HepG2 (cell line): ENCODE results near the gene ERICH3.

ENCODE experiments used
- BRCA1 ChIP-seq: sonication (generic); formaldehyde crosslinking; IDR thresholded peaks from 2 replicates; pipeline ENCODE4 v1.4.0; 2020; ENCODE audit warnings: missing genetic modification reagents
- CENPT ChIP-seq: sonication (generic); formaldehyde crosslinking; IDR thresholded peaks from 2 replicates; pipeline ENCODE4 v1.8.0; 2022; ENCODE audit warnings: low read depth, mild to moderate bottlenecking, moderate library complexity, missing genetic modification reagents
- FOXJ3 ChIP-seq: sonication (generic); formaldehyde crosslinking; IDR thresholded peaks from 2 replicates; pipeline ENCODE4 v1.4.0; 2020; ENCODE audit warnings: missing genetic modification reagents, mild to moderate bottlenecking, borderline replicate concordance
- POGZ ChIP-seq: sonication (generic); formaldehyde crosslinking; IDR thresholded peaks from 2 replicates; pipeline ENCODE4 v1.4.0; 2020; ENCODE audit warnings: mild to moderate bottlenecking, missing genetic modification reagents
- POLR2A ChIP-seq, 2 experiments: IDR thresholded peaks; 2 replicates each; pipeline ENCODE4 v1.6.1; 2011; ENCODE audit warnings: low read depth in 2 of 2, low read length in 2 of 2, mild to moderate bottlenecking in 1 of 2, moderate library complexity in 1 of 2; ENCODE audit not compliant: insufficient read depth in 1 of 2
- RAD21 ChIP-seq: fragments of 450-650 bp; formaldehyde crosslinking; IDR thresholded peaks from 2 replicates; pipeline ENCODE4 v1.5.0; 2020; ENCODE audit warnings: mild to moderate bottlenecking
- TAF15 ChIP-seq: fragments of 200-400 bp; formaldehyde crosslinking; IDR thresholded peaks from one replicate; pipeline ENCODE4 v1.6.1; 2018; ENCODE audit warnings: mild to moderate bottlenecking, low read depth, low read length; ENCODE audit not compliant: poor library complexity, severe bottlenecking
- ZNF232 ChIP-seq: sonication (generic); formaldehyde crosslinking; IDR thresholded peaks from 2 replicates; pipeline ENCODE4 v1.4.0; 2020; ENCODE audit warnings: missing genetic modification reagents, borderline replicate concordance
- ZSCAN25 ChIP-seq: sonication (generic); formaldehyde crosslinking; IDR thresholded peaks from 2 replicates; pipeline ENCODE4 v1.8.0; 2022; ENCODE audit warnings: mild to moderate bottlenecking, missing genetic modification reagents
- TF ChIP-seq, protein P1 (sequence below): sonication (generic); formaldehyde crosslinking; IDR thresholded peaks from 2 replicates; pipeline ENCODE4 v1.4.0; 2020; ENCODE audit warnings: missing genetic modification reagents, mild to moderate bottlenecking, borderline replicate concordance

DNA sequence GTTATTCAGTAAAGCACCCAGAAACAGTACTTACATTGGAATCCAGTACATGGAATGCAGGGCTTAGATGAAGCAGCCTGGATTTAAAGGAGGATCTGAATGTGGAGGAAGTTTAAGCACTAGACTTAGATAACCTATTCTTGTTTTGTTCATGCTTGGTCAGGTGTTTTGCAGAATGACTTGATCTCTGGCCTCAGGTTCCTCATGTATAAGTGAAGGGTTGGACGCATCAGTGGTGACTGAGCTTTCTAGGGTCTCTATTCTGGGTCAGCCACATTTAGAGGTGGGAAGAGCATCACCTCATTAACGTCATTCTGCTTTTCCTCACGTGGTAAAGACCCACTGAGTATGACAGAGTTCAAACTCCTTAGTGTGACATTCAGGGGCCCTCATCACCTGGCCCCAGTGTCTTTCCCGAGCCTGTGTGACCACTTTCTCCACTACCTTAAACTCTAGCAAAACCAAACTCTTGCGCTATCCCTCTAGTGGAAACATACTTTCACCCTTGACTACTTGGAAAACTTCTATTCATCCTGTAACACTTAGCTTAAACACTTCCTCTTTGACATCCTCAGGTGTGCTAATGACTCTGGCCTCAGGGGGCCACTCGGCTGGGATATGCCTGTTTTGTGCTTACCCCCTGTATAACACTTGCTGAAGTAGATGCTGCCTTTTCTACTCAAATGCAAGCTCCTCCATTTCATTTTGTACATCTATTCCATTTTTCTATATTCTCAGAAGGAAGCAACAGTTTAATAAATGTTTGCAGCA, 871 bp upstream of the ERICH3 start:
- TF ChIP-seq, protein P1, sequence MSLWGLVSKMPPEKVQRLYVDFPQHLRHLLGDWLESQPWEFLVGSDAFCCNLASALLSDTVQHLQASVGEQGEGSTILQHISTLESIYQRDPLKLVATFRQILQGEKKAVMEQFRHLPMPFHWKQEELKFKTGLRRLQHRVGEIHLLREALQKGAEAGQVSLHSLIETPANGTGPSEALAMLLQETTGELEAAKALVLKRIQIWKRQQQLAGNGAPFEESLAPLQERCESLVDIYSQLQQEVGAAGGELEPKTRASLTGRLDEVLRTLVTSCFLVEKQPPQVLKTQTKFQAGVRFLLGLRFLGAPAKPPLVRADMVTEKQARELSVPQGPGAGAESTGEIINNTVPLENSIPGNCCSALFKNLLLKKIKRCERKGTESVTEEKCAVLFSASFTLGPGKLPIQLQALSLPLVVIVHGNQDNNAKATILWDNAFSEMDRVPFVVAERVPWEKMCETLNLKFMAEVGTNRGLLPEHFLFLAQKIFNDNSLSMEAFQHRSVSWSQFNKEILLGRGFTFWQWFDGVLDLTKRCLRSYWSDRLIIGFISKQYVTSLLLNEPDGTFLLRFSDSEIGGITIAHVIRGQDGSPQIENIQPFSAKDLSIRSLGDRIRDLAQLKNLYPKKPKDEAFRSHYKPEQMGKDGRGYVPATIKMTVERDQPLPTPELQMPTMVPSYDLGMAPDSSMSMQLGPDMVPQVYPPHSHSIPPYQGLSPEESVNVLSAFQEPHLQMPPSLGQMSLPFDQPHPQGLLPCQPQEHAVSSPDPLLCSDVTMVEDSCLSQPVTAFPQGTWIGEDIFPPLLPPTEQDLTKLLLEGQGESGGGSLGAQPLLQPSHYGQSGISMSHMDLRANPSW (CRISPR knock-in tag), result no peak
- no peak for TF ChIP-seq CENPT (CRISPR knock-in tag)
- no peak for TF ChIP-seq TAF15
- TF ChIP-seq ZSCAN25 (CRISPR knock-in tag), result no peak
- no peak for TF ChIP-seq POLR2A (IDR thresholded peaks at IDR 0.05; ENCODE audit: insufficient read depth in 1 of 2, low read depth in 2 of 2, low read length in 2 of 2)
- no peak for TF ChIP-seq BRCA1 (CRISPR knock-in tag)
- no peak for TF ChIP-seq RAD21
- TF ChIP-seq ZNF232, result no peak
- no peak for TF ChIP-seq FOXJ3
- no peak for TF ChIP-seq POGZ (CRISPR knock-in tag)
